RWPE1 (cell line): ENCODE measurements around the gene CA4.
"Not testable (repeated sequence)": the region's sequence is repeated elsewhere in the genome, so short reads cannot be mapped to it uniquely, and the experiment has no call there.

Experiments
- CTCF ChIA-PET: fragments of 350-600 bp; sonication (Branson Sonifier 250); formaldehyde crosslinking; extraction: SDS; loops from one replicate; lab custom pipeline; 2021; lab: Yijun Ruan, JAX
- POLR2A ChIA-PET: fragments of 400-600 bp; formaldehyde crosslinking; extraction: SDS; loops from one replicate; lab custom pipeline; 2020; ENCODE audit warnings: antibody characterized with exemption; ENCODE audit not compliant: low non-redundant PET; lab: Yijun Ruan, JAX
- DNase-seq: peaks from one replicate; pipeline ENCODE4 v3.0.0; 2012; ENCODE audit warnings: low spot score
- H3K27ac ChIP-seq: fragments of 450-650 bp; 2 replicates; pipeline ENCODE4 v1.5.1; 2017
- TF ChIP-seq, protein P1 (sequence below): fragments of 450-650 bp; conservative IDR thresholded peaks from 2 replicates; pipeline ENCODE4 v1.5.1; 2017; ENCODE audit warnings: low read depth, mild to moderate bottlenecking

The CA4 gene

DNA sequence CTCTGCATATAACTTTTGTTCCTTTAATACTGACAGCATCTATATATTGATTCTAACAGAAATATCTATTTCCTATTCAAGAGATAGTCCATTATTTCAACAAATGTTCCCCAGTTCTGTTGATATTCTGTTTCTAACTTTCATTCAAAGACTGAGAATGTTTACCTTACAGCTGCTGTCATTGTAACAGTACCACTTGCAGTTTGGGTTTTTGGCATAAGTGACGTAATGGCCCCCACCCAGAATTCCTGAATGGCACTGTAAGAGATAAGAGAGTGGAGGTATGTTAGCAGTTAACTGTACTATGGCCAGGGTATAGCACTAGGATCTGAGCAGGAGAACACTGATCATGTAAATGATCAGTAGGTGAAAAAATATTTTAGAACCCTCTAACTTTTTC is 30.6 kb downstream of the CA4 start:
- POLR2A ChIA-PET, DNase-seq, CTCF ChIA-PET, H3K27ac ChIP-seq: not testable (repeated sequence)

DNA sequence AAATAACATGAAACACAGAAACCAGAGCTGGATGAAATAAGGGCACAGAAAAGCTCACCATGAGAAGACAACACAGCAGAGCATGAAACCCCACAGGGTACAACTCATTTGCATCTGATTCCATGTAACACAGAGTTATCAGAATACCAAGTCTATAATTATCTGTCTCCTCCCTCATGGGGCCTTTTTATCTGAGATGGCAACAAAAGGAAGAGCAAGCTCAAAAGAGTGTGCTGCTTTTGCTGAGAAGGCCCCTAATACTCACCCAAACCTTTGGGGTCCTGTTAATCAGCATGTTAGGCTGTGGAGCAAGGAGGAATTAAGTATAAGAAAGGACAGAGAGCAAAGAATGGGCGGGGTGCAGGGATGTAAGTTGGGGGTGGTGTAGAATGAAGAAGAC is 36.6 kb downstream of the CA4 start:
- POLR2A ChIA-PET, DNase-seq, H3K27ac ChIP-seq: not testable (repeated sequence)
- CTCF ChIA-PET, result interaction anchor here (0.7 kb wide), 1 partner anchor 274 kb away, joined by 4 read pairs; no protein-coding TSS in a partner anchor

DNA sequence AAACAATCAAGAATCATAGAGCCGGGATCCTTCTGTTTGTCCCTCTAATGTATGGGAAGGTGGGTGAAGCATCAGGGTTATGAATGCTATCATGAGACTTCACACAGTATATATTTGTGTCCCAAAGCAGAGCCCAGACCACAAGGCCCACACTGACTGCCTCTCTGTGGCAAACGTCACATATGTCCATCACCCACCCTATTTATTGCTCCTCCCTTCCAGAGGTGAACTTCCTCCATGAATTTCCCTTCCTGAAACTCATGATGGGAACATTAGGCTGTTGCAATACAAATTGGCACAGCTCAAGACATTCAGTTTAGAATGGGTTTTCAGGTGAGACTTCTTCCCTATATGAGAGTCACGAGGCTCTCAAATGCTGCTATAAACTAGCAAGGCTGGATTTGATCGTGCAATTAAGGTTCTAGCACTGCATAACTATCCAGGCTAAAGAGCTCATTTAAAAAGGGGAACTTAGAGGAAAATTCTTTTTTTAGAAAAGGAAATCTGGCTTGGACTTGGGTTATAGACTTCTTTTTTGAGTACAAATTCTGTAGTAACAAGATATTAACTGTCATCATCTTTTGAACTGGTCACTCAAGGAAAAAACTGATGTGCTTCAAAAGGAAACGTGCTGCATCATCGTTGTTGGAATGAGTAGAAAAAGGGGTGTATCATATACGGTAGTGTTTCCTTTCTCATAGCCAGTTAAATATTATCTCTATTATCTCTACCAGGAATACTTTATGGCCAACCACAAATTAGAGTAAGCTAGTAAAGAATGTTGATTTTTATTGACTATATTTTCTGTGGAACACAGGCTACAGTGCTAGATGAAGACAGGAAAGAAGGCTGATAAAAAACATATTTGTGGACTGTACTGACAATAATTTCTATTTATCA is 37.3 kb downstream of the CA4 start:
- POLR2A ChIA-PET, H3K27ac ChIP-seq, DNase-seq, CTCF ChIA-PET: not testable (repeated sequence)

DNA sequence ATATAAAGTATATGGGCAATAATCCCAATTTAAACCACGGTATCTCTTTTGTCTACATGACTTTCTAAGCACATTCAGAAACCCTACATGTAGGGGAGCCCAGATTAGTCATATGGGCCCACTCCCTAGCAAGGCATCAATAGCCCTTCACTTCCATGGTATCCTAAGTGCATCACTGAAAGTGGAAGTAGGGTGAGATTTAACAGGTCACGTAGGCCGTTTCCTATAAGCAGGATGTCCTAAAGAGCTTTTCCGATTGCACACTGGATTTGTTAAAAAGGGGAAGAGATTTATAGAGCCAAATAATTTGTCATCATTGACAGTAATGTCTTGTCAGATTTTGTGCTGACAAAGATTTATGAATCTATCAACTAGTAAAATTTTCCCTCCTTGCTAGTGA is 39.0 kb downstream of the CA4 start:
- CTCF ChIA-PET, result no interaction called here
- DNase-seq, result no peak
- TF ChIP-seq, protein P1, sequence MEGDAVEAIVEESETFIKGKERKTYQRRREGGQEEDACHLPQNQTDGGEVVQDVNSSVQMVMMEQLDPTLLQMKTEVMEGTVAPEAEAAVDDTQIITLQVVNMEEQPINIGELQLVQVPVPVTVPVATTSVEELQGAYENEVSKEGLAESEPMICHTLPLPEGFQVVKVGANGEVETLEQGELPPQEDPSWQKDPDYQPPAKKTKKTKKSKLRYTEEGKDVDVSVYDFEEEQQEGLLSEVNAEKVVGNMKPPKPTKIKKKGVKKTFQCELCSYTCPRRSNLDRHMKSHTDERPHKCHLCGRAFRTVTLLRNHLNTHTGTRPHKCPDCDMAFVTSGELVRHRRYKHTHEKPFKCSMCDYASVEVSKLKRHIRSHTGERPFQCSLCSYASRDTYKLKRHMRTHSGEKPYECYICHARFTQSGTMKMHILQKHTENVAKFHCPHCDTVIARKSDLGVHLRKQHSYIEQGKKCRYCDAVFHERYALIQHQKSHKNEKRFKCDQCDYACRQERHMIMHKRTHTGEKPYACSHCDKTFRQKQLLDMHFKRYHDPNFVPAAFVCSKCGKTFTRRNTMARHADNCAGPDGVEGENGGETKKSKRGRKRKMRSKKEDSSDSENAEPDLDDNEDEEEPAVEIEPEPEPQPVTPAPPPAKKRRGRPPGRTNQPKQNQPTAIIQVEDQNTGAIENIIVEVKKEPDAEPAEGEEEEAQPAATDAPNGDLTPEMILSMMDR, result no peak
- POLR2A ChIA-PET, result no interaction called here
- no peak overlapping the region for H3K27ac ChIP-seq

DNA sequence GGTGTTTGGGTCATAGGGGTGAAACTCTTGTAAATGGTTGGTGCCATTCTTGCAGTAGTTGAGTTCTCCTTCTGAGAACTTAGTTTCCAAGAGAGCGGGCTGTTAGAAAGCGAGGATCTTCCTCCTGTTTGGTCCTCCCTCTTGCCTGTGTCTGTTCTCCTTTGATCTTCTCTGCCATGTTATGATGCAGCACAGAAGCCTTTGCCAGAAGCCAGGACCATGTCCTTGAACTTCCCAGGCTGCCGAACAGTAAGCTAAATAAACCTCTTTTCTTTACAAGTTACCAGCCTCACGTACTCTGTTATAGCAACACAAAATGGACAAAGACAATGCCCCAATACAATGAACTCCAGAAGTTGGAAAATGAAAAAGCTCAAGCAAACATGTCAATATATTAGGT is 40.3 kb downstream of the CA4 start:
- H3K27ac ChIP-seq, DNase-seq, POLR2A ChIA-PET: not testable (repeated sequence)
- CTCF ChIA-PET, result interaction anchor here (0.7 kb wide), 1 partner anchor 71 kb away, joined by 3 read pairs; no protein-coding TSS in a partner anchor

DNA sequence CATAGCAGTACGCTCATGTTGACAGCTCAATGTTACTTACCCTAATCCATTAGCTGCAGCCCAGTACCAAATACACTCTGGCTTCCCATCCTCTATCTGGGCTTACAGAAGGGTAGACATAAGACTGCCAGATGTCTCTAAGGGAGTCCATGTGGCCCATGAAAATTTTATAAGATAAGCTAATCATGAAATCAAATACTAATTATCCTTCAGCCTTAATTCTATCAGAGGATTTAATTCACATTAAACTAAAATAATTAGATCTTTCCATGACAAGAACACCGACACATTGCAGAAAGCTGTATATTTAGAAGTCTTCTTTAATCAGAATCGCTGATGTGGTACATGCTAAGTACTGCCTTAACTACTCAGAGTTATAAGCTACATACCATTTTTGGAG is 43.3 kb downstream of the CA4 start:
- DNase-seq, POLR2A ChIA-PET, H3K27ac ChIP-seq, CTCF ChIA-PET: not testable (repeated sequence)

DNA sequence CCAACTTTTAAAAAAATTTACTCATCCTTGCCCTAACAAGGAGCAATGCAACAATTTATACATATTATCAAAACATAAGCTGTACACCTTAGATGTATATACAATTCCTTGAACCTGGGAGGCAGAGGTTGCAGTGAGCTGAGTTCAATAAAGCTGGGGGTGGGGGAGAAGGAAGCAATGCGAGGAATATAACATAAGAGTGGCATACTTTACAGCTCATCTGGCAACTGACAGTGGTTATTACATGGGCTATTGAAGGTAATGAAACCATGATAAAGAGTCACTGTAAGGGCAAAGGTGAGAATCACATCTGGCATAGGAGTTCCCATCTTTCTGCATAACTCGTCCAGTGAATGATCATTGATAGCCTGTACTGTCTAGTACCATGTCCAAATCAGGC is 43.7 kb downstream of the CA4 start:
- TF ChIP-seq, protein P1, result no peak

DNA sequence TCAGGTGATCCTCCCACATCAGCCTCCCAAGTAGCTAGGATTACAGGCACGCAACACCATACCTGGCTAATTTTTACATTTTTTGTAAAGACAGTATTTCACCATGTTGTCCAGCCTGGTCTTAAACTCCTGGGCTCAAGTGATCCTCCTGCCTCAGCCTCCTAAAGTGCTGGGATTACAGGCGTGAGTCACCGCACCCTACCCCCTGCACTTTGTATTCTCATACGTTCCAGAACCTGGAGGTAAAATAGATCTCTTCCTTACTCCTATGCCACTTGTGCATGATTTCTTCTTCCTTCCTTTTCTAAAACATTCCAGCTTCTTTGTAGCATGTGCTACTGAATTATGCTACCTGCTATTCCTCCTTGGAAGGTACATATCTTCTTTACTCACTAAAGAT is 44.4 kb downstream of the CA4 start:
- CTCF ChIA-PET, DNase-seq, POLR2A ChIA-PET, H3K27ac ChIP-seq: not testable (repeated sequence)

More for the DNA sequence above, 43.7 kb downstream of the CA4 start:
- CTCF ChIA-PET, result no interaction called here
- H3K27ac ChIP-seq, result no peak overlapping the region
- no peak for DNase-seq
- POLR2A ChIA-PET, result no interaction called here

DNA sequence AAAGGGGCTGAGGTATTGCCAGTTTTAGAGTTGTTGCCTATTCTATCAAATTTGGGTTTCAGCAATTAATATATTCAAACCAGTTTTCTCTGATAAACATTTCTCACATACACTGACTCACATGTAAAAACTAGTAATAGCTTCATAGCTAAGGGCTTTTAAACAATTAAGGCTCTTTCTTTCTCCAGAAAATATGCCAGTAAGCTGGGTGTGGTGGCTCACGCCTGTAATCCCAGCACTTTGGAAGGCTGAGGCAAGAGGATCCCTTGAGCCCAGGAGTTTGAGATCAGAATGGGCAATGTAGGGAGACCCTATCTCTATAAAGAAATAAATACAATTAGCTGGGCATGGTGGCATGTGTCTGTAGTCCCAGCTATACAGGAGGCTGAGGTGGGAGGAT is 48.9 kb downstream of the CA4 start:
- CTCF ChIA-PET, H3K27ac ChIP-seq, POLR2A ChIA-PET, DNase-seq: not testable (repeated sequence)

DNA sequence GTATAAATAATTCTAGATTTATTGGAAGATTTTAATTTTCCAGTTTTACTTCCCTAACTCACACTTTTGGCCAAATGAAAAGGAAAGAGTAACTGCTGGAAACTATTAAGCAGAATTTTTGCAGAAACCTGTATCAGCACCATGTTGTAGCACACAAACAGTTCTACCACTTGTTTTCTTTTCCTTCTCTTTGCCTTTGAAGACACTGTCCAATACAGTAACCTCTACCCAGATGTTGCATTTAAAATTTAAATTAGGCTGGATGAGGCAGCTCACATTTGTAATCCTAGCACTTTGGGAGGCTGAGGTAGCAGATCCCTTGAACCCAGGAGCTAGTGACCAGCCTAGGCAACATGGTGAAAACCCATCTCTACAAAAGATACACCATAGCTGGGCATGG is 56.0 kb downstream of the CA4 start:
- POLR2A ChIA-PET, DNase-seq, H3K27ac ChIP-seq, CTCF ChIA-PET: not testable (repeated sequence)

DNA sequence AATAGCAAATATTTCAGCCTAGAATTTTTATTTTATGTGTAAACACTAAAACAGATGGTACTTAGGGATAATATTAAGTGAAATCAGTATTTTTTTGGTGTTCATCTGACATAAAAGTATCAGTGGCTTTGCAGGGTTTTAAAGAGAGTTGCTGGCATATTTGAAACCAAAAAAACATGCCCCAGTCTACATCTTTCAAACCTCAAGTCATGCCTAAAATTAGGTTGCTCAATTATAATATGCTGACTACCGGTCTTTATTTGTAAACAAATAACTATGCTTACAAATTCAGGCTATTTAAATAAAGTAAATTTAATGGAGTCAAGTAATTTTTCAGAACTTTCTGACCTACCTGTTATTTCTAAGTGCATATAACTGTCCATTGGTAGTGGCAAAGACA is 58.5 kb downstream of the CA4 start:
- CTCF ChIA-PET, H3K27ac ChIP-seq, POLR2A ChIA-PET, DNase-seq: not testable (repeated sequence)
